ENCODE data around the gene SMAD4.
"Not testable (repeated sequence)": the region's sequence is repeated elsewhere in the genome, so short reads cannot be mapped to it uniquely, and the experiment has no call there.

Gene SMAD4

GRCh38 chr18:51074605-51075004 lies 44.6 kb downstream of the SMAD4 start:
- DNase-seq: no peak

GRCh38 chr18:51076503-51076902 lies 46.5 kb downstream of the SMAD4 start:
- no peak for DNase-seq

- DNase-seq: no peak
These were observed 47.2 kb downstream of the SMAD4 start for GRCh38 chr18:51077217-51077616.

- DNase-seq: no peak
These were observed 48.0 kb downstream of the SMAD4 start for GRCh38 chr18:51078026-51078425.

GRCh38 chr18:51082571-51083267 lies 52.7 kb downstream of the SMAD4 start:
- DNase-seq: no peak

GRCh38 chr18:51083398-51083797 lies 53.4 kb downstream of the SMAD4 start:
- DNase-seq: no peak

- no peak for DNase-seq
These were observed 58.4 kb downstream of the SMAD4 start for GRCh38 chr18:51088410-51088809.

GRCh38 chr18:51089691-51090090 lies 59.7 kb downstream of the SMAD4 start:
- DNase-seq: no peak

- DNase-seq: no peak
These were observed 61.3 kb downstream of the SMAD4 start for GRCh38 chr18:51091270-51091669.

GRCh38 chr18:51092117-51092516 lies 62.1 kb downstream of the SMAD4 start:
- DNase-seq: no peak

- DNase-seq: not testable (repeated sequence)
These were observed 63.0 kb downstream of the SMAD4 start for GRCh38 chr18:51092967-51093366.

GRCh38 chr18:51097021-51097822 lies 67.2 kb downstream of the SMAD4 start:
- DNase-seq: no peak

- DNase-seq: no peak
These were observed 68.1 kb downstream of the SMAD4 start for GRCh38 chr18:51098082-51098481.

GRCh38 chr18:51098513-51098912 lies 68.5 kb downstream of the SMAD4 start:
- no peak for DNase-seq

GRCh38 chr18:51100385-51101120 lies 70.5 kb downstream of the SMAD4 start:
- DNase-seq: no peak

- no peak for DNase-seq
These were observed 77.1 kb downstream of the SMAD4 start for GRCh38 chr18:51107082-51107481.

GRCh38 chr18:51107598-51108305 lies 77.7 kb downstream of the SMAD4 start:
- no peak for DNase-seq

GRCh38 chr18:51108330-51108729 lies 78.3 kb downstream of the SMAD4 start:
- no peak for DNase-seq

- peak; percentile 27 for DNase-seq
These were observed 80.2 kb downstream of the SMAD4 start for GRCh38 chr18:51110073-51110797.

- not testable (repeated sequence) for DNase-seq
These were observed 81.8 kb downstream of the SMAD4 start for GRCh38 chr18:51111633-51112355.

GRCh38 chr18:51116996-51117395 lies 87.0 kb downstream of the SMAD4 start:
- DNase-seq: not testable (repeated sequence)

GRCh38 chr18:51119561-51119960 lies 89.5 kb downstream of the SMAD4 start:
- DNase-seq: not testable (repeated sequence)

Data from NCI-H1105 (cell line).